K562 (cell line): ENCODE results near the gene ZNF672. TPM values are rescaled to one million over a fixed set of nuclear protein-coding genes. Genes with fewer than 3 reads are reported as not detected.

Experiments used
- ATAC-seq: fragments of 200-7000 bp; cut with Tn5 transposase; 3 replicates; pipeline ENCODE4 v1.9.1; 2020; ENCODE audit warnings: moderate library complexity
- BruUV-seq: library from RNA; stranded (reverse); fragments of 400-500 nt; replicated peaks from 2 replicates; lab custom pipeline; 2021; lab: Mats Ljungman, UMichigan
- CTCF ChIA-PET: fragments of 300-600 bp; formaldehyde crosslinking; extraction: SDS; loops from one replicate; lab custom pipeline; 2021; ENCODE audit warnings: low intra/inter-chr PET ratio; lab: Yijun Ruan, JAX
- POLR2A ChIA-PET: fragments of 300-600, 350-650 bp; sonication (Branson Sonifier 250); formaldehyde crosslinking; extraction: SDS; loops from one replicate; lab custom pipeline; 2021; ENCODE audit warnings: antibody characterized with exemption, inconsistent platforms; lab: Yijun Ruan, JAX
- DNase-seq, 4 experiments: peaks; one replicate each; pipeline versions ENCODE4 v3.0.0 to v3.0.0-alpha.2; 2011 to 2018; ENCODE audit warnings: low spot score in 3 of 4, mixed read lengths in 3 of 4; ENCODE audit errors: extremely low read depth in 1 of 4
- FAIRE-seq: peaks from 2 replicates; lab custom pipeline; 2011; peaks lifted over from hg19 to GRCh38; lab: Jason Lieb, UNC
- H2AFZ ChIP-seq: 2 replicates; pipeline ENCODE4 v1.6.0; 2011; ENCODE audit warnings: low read depth, low read length, control low read depth, inconsistent platforms
- H3K27ac ChIP-seq: fragments of 200-600 bp; 3 replicates; pipeline ENCODE4 v1.8.0; 2011; ENCODE audit warnings: low read depth, mild to moderate bottlenecking, control low read depth, inconsistent platforms, low read length, moderate library complexity, mixed read lengths; ENCODE audit errors: extremely low read depth
- H3K27me3 ChIP-seq, 2 experiments: fragments of 300-600 bp in 1 of 2; 2 replicates in 1 of 2; 3 replicates in 1 of 2; pipeline versions ENCODE4 v1.6.0 to v1.8.0; 2011; ENCODE audit warnings: inconsistent platforms in 2 of 2, low read length in 2 of 2, mild to moderate bottlenecking in 1 of 2, mixed read lengths in 1 of 2, moderate library complexity in 1 of 2; ENCODE audit not compliant: control insufficient read depth in 2 of 2, insufficient read depth in 2 of 2
- H3K36me3 ChIP-seq: fragments of 300-600 bp; 3 replicates; pipeline ENCODE4 v1.8.0; 2011; ENCODE audit warnings: mild to moderate bottlenecking, low read length, inconsistent platforms; ENCODE audit not compliant: control insufficient read depth, insufficient read depth
- H3K4me1 ChIP-seq, 2 experiments: fragments of 200-600 bp in 1 of 2; replicated peaks in 1 of 2; 2 replicates in 1 of 2; 3 replicates in 1 of 2; pipeline versions ENCODE4 v1.5.1 to v1.8.0; 2011; ENCODE audit warnings: inconsistent platforms in 2 of 2, low read length in 2 of 2, mild to moderate bottlenecking in 1 of 2, mixed read lengths in 1 of 2, moderate library complexity in 1 of 2; ENCODE audit not compliant: control insufficient read depth in 2 of 2, insufficient read depth in 2 of 2
- H3K4me2 ChIP-seq: 2 replicates; pipeline ENCODE4 v1.6.1; 2011; ENCODE audit warnings: low read length, control low read depth, inconsistent platforms, mixed read lengths; ENCODE audit not compliant: insufficient read depth
- H3K4me3 ChIP-seq: fragments of 200-600 bp; sonication (generic), shearing (Covaris generic); 2 replicates; pipeline ENCODE4 v1.5.1; 2016; ENCODE audit warnings: control low read depth, inconsistent platforms
- H3K79me2 ChIP-seq: fragments of 200-600 bp; 3 replicates; pipeline ENCODE4 v1.8.0; 2011; ENCODE audit warnings: low read length, inconsistent platforms; ENCODE audit not compliant: control insufficient read depth, insufficient read depth
- H3K9ac ChIP-seq, 2 experiments: 2 replicates each; pipeline versions ENCODE4 v1.6.0 to v1.6.1; 2011; ENCODE audit warnings: low read depth in 2 of 2, low read length in 2 of 2, control low read depth in 1 of 2, inconsistent platforms in 1 of 2, mild to moderate bottlenecking in 1 of 2, mixed read lengths in 1 of 2; ENCODE audit not compliant: insufficient read depth in 1 of 2
- H3K9me1 ChIP-seq: one replicate; pipeline ENCODE4 v1.6.0; 2011; ENCODE audit warnings: inconsistent platforms, mild to moderate bottlenecking, low read length, moderate library complexity; ENCODE audit not compliant: control insufficient read depth, insufficient read depth
- H3K9me3 ChIP-seq: replicated peaks from 2 replicates; pipeline ENCODE4 v1.5.1; 2011; ENCODE audit warnings: low read depth, low read length, inconsistent platforms; ENCODE audit not compliant: control insufficient read depth, insufficient read depth
- H4K20me1 ChIP-seq: replicated peaks from 2 replicates; pipeline ENCODE4 v1.6.1; 2011; ENCODE audit warnings: low read length, inconsistent platforms, mixed read lengths; ENCODE audit not compliant: control insufficient read depth, insufficient read depth
- ATF3 ChIP-seq, 2 experiments: fragments of 450-650 bp in 1 of 2; sonication (generic) in 1 of 2; formaldehyde crosslinking in 1 of 2; IDR thresholded peaks in 1 of 2; conservative IDR thresholded peaks in 1 of 2; 2 replicates each; pipeline versions ENCODE4 v1.6.1 to v1.8.1; 2016 to 2023; ENCODE audit warnings: mild to moderate bottlenecking in 2 of 2, moderate library complexity in 2 of 2, inconsistent platforms in 1 of 2, missing genetic modification reagents in 1 of 2
- CEBPG ChIP-seq, 3 experiments: fragments of 200-800 bp in 1 of 3; sonication (Bioruptor generic) in 1 of 3; sonication (generic) in 1 of 3; formaldehyde crosslinking in 1 of 3; IDR thresholded peaks in 2 of 3; conservative IDR thresholded peaks in 1 of 3; 2 replicates each; pipeline versions ENCODE4 v1.6.1 to v1.8.0; 2016 to 2022; ENCODE audit warnings: missing compliant biosample characterization in 2 of 3, missing genetic modification characterization in 2 of 3, mild to moderate bottlenecking in 1 of 3, missing genetic modification reagents in 1 of 3
- EGR1 ChIP-seq: fragments of 450-650 bp; conservative IDR thresholded peaks from 2 replicates; pipeline ENCODE4 v1.6.1; 2017; ENCODE audit warnings: mild to moderate bottlenecking
- HNRNPLL ChIP-seq: fragments of 200-400 bp; formaldehyde crosslinking; IDR thresholded peaks from 2 replicates; pipeline ENCODE4 v1.6.1; 2017; ENCODE audit warnings: low read length, low read depth, mild to moderate bottlenecking; ENCODE audit not compliant: poor library complexity, severe bottlenecking
- WGBS: fragments of 100-300 bp; shearing (Covaris generic); methylation state at CpG from one replicate; pipeline ENCODE4 v1.1.6; 2016; ENCODE audit warnings: low coverage, mixed read lengths; ENCODE audit not compliant: insufficient coverage; ENCODE audit errors: missing lambda C conversion rate; 5-methylcytosine and 5-hydroxymethylcytosine counted together
- in situ Hi-C: fragments of 300-500 bp; cut with MboI; formaldehyde crosslinking; loops from 4 replicates; pipeline ENCODE4 v1.15.0; 2018; ENCODE audit warnings: inconsistent platforms, mixed read lengths
- intact Hi-C: fragments of 100-400 bp; cut with micrococcal nuclease; formaldehyde crosslinking; loops from 2 replicates; pipeline ENCODE4 v1.14.2; 2022
- polyA plus RNA-seq, 8 experiments: library from polyadenylated mRNA; depleted of rRNA in 4 of 8; stranded (reverse) in 5 of 8; unstranded in 3 of 8; fragments of >200 nt; fragmentation: Nextera tagmentation in 2 of 8; fragmentation: Illumina TruSeq in 1 of 8; extraction: Ambion mirVana in 2 of 8; extraction: Trizol in 1 of 8; gene quantifications; 2 replicates each; pipeline versions ENCODE4 v1.2.1 to v1.2.3, GENCODE V29; 2011 to 2014; ENCODE audit warnings: inconsistent platforms in 1 of 8, missing spikeins in 1 of 8
- total RNA-seq, 7 experiments: library from RNA; depleted of rRNA in 6 of 7; stranded (reverse); fragments of >200 nt in 6 of 7; fragmentation: Illumina TruSeq in 2 of 7; extraction: Trizol in 2 of 7; gene quantifications; 2 replicates each; pipeline versions ENCODE4 v1.2.1 to v1.2.3, GENCODE V29; 2011 to 2021; ENCODE audit warnings: low replicate concordance in 1 of 7

The ZNF672 gene
- total and polyA plus RNA-seq, 9 of the 15 experiments (the other 6 are each of a cell fraction or from before 2014, with no cell fraction given) = 1.9 to 57.9 (median 24.1) TPM

- peak; percentile 69; the same call in 1 of the 2 replicates for TF ChIP-seq CEBPG (CRISPR knock-in tag; IDR thresholded peaks at IDR 0.05)
- peak; percentile 37 to 59; a peak in 2 of 4 replicates for TF ChIP-seq CEBPG (tag; conservative IDR thresholded peaks at IDR 0.05 in 1 of 2, IDR thresholded peaks at IDR 0.05 in 1 of 2)
- TF ChIP-seq, all 486 proteins: peak for 165
These were observed 21.2 kb downstream of the ZNF672 start, which contains the start of gene ZNF692 (continued) for GRCh38 chr1:248858891-248859889.

GRCh38 chr1:248860007-248860406 lies 22.0 kb downstream of the ZNF672 start:
- H2AFZ ChIP-seq = peak overlapping the region; percentile 68
- intact Hi-C loops = no loop called here
- peaks cover 41% of the 10 kb centered on the region for H3K79me2 ChIP-seq
- no peaks in the 10 kb centered on the region for H4K20me1 ChIP-seq
- CTCF ChIA-PET = interaction anchor here (0.5 to 2.8 kb wide), 2 partner anchors 46 to 456 kb away, joined by 3 to 12 read pairs; no protein-coding TSS in a partner anchor
- peak overlapping the region; percentile 100 for H3K4me2 ChIP-seq
- BruUV-seq = no TSS peak
- POLR2A ChIA-PET = interaction anchor here (1.0 to 7.2 kb wide), 6 partner anchors 10 to 50 kb away, joined by 3 to 71 read pairs (median 10); partner anchors contain the start of gene ZNF672
- ATAC-seq = no peak
- H3K4me3 ChIP-seq = 0 out of 2 replicates have a peak overlapping the region, but pooled peaks have one; percentile 66
- H3K36me3 ChIP-seq = peaks cover 25% of the 10 kb centered on the region
- WGBS = 53% methylated on average over 4 of the region's 4 CpGs
- no peak for DNase-seq
- H3K9ac ChIP-seq = peak overlapping the region in 1 of 2 experiments; percentile 97; a peak in 2 of 4 replicates
- in situ Hi-C loops = no loop called here
- H3K9me1 ChIP-seq = no peaks in the 10 kb centered on the region
- peaks cover 42 to 45% of the 10 kb centered on the region in 2 experiments for H3K4me1 ChIP-seq
- H3K27me3 ChIP-seq = no peaks in the 10 kb centered on the region
- FAIRE-seq = no peak
- H3K27ac ChIP-seq = peak overlapping the region; percentile 99
- H3K9me3 ChIP-seq = no peaks in the 10 kb centered on the region
- TF ChIP-seq ATF3 (IDR thresholded peaks at IDR 0.05) (peak; percentile 77), ATF3 (CRISPR knock-in tag; conservative IDR thresholded peaks at IDR 0.05) (0 out of 2 replicates have a peak, but pooled peaks have one; percentile 66), HNRNPLL (no peak), EGR1 (peak; percentile 68), CEBPG (CRISPR knock-in tag; IDR thresholded peaks at IDR 0.05) (peak; percentile 6; the same call in 1 of the 2 replicates), CEBPG (tag; conservative IDR thresholded peaks at IDR 0.05 in 1 of 2, IDR thresholded peaks at IDR 0.05 in 1 of 2) (no peak)
